Embryonic facial prominence (tissue), 1 donor: ENCODE results near the gene TRPV6.

Experiments
- DNase-seq: peaks from one replicate; pipeline ENCODE4 v3.0.0-alpha.2; 2016; ENCODE audit errors: extremely low spot score

TRPV6 gene

GRCh38 chr7:142883571-142884285 is 1.8 kb downstream of the TRPV6 start:
- no peak for DNase-seq

- DNase-seq, result no peak
Observed at GRCh38 chr7:142883145-142883544, 2.4 kb downstream of the TRPV6 start.

GRCh38 chr7:142882338-142882678 is 3.2 kb downstream of the TRPV6 start:
- no peak for DNase-seq

GRCh38 chr7:142881586-142882337 is 3.8 kb downstream of the TRPV6 start:
- DNase-seq, result no peak

- DNase-seq, result no peak
Observed at GRCh38 chr7:142880876-142881505, 4.6 kb downstream of the TRPV6 start.

GRCh38 chr7:142879060-142879459 is 6.5 kb downstream of the TRPV6 start:
- no peak for DNase-seq

- DNase-seq, result no peak
Observed at GRCh38 chr7:142878315-142878714, 7.2 kb downstream of the TRPV6 start.

- DNase-seq, result no peak
Observed at GRCh38 chr7:142876991-142877910, 8.3 kb downstream of the TRPV6 start.

- DNase-seq, result no peak
Observed at GRCh38 chr7:142876236-142876960, 9.1 kb downstream of the TRPV6 start.

- no peak for DNase-seq
Observed at GRCh38 chr7:142875456-142875855, 10.1 kb downstream of the TRPV6 start.

GRCh38 chr7:142874837-142875236 is 10.7 kb downstream of the TRPV6 start:
- no peak for DNase-seq

GRCh38 chr7:142874409-142874808 is 11.1 kb downstream of the TRPV6 start:
- no peak for DNase-seq

- no peak for DNase-seq
Observed at GRCh38 chr7:142873871-142874270, 11.7 kb downstream of the TRPV6 start.

GRCh38 chr7:142873281-142873784 is 12.2 kb downstream of the TRPV6 start:
- no peak for DNase-seq

GRCh38 chr7:142872106-142872675 is 13.4 kb downstream of the TRPV6 start:
- DNase-seq, result no peak

GRCh38 chr7:142871260-142872105 is 14.1 kb downstream of the TRPV6 start:
- DNase-seq, result no peak

GRCh38 chr7:142870566-142871259 is 14.8 kb downstream of the TRPV6 start:
- no peak for DNase-seq

GRCh38 chr7:142870147-142870559 is 15.4 kb downstream of the TRPV6 start:
- DNase-seq, result no peak

GRCh38 chr7:142869434-142869833 is 16.1 kb downstream of the TRPV6 start:
- DNase-seq, result no peak
